ENCODE results near the gene RPS2. TPM values are rescaled to one million over a fixed set of nuclear protein-coding genes. Genes with fewer than 3 reads are reported as not detected.
"Not testable (repeated sequence)": the region's sequence is repeated elsewhere in the genome, so short reads cannot be mapped to it uniquely, and the experiment has no call there.

The RPS2 gene
- total RNA-seq, 2 experiments from 2014 or later = 7,042 to 7,057 TPM

DNA sequence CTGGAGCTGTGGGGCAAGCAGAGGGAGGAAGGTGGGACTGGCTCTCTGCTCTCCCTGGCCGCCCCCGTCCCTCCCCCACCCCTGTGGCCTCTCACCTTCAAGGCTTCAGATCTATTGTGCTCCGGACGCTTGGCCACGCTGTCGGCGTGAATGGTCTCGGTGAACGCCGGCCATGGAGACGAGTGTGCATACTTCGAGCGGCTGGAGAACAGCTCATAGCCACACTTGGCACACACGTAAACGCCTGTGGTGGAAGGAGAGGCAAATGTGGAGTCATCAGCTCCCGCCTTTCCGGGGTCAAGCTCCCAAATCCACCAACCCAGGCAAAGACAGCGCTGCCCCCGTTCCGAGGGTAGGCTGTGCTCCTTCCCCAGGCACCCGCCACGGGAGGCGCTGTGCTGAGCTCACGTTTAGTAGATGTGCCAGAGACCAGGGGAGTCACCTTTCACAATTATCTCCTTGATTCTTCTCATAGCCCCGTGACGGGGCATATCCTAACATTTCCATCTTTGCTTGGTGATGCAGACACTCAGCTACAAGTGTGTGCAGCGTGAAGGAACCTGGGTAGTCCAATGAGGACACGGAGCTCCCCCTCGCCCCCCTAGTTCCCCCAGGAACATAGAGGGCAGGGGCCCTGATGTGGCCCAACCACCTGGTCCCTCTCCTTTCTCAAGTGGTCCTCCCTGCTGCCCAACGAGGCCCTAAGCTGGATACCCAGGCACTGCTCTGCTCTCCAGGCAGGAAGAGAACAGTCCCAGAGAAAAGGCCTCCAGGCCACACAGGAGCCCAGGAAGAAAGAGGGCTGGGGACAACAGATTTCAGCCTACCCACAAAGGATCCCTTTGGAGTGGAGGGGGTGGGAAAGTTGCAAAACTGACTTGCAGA is 23.2 kb downstream of the RPS2 start:
- Mint-ChIP-seq H3K36me3 (ENCODE audit: low read depth) (peaks cover 4% of the 10 kb centered on the region), H3K4me1 (ENCODE audit: low read depth) (peaks cover 26% of the 10 kb centered on the region), H3K27me3 (ENCODE audit: low read depth) (no peaks in the 10 kb centered on the region), H3K9me3 (no peaks in the 10 kb centered on the region), H3K4me3 (peak overlapping the region; percentile 82), H3K27ac (no peak overlapping the region)
- no peak for DNase-seq
- intact Hi-C loops (cut with micrococcal nuclease) = loop anchor here (5.0 kb wide), 3 partner anchors 84 to 329 kb away; partner anchors contain the start of genes CRAMP1, EME2, IFT140 and MRPS34
- CTCF ChIA-PET = interaction anchor here (0.7 to 1.2 kb wide), 4 partner anchors 11 to 169 kb away, joined by 3 to 5 read pairs (median 4); partner anchors contain the start of genes EME2 and MRPS34

DNA sequence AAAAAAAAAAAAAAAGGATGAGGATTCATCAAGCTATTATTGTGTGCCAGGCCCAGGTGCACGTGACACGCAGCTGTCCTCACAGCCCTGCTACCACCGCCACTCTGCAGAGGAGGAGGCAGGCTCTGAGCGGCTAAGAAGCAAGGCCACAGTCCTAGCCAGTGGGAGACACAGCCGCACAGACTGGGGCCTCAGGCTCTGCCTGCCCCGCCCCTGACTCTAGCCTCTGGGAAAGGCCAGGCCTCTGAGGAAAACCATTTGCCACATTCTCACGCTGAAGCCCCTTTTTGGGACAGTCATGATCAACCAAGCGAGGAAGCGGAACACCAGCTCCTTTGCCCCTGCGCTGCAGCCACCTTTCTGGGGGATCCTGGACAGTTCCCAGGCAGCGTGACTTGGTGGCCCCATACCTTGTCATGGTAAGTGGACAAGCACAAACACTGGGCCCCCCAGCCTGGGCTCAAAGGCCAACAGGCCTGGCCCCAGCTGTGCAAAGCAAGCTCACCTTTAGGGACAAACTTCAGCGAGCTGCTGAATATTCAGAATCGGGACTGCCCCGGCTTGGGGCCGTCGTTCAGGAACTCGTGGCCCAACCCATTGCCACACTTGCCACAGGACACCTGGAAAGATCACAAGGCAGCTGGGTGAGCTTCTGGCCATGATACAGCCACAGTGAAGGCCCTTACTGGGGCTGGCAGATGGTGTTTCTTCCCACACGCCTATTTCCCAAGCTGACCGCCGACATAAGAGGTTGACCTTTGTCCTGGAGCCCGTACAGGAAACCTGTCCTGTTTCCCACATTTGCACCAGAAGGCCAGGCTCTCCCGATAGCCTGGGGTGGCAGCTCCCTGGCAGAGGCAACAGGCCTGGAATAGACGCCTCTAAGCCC is 24.1 kb downstream of the RPS2 start:
- DNase-seq = no peak
- Mint-ChIP-seq H3K9me3 (no peaks in the 10 kb centered on the region), H3K27me3 (ENCODE audit: low read depth) (no peaks in the 10 kb centered on the region), H3K36me3 (ENCODE audit: low read depth) (peaks cover 4% of the 10 kb centered on the region), H3K4me3 (no peak overlapping the region), H3K4me1 (ENCODE audit: low read depth) (peaks cover 25% of the 10 kb centered on the region), H3K27ac (no peak overlapping the region)
- intact Hi-C loops (cut with micrococcal nuclease) = loop anchor here (5.0 kb wide), 3 partner anchors 83 to 328 kb away; partner anchors contain the start of genes CRAMP1, EME2, IFT140 and MRPS34
- CTCF ChIA-PET = interaction anchor here (0.6 to 1.2 kb wide), 5 partner anchors 10 to 168 kb away, joined by 3 to 5 read pairs (median 4); partner anchors contain the start of genes EME2 and MRPS34

DNA sequence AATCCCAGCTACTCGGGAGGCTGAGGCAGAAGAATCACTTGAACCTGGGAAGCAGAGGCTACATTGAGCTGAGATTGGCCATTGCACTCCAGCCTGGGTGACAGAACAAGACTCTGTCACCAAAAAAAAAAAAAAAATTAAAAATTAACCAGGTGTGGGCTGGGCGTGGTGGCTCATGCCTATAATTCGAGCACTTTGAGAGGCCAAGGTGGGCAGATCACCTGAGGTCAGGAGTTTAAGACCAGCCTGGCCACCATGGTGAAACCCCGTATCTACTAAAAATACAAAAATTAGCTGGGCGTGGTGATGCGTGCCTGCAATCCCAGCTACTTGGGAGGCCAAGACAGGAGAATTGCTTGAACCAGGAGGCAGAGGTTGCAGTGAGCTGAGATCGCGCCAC is 24.8 kb downstream of the RPS2 start:
- not testable (repeated sequence) for H3K4me3 Mint-ChIP-seq; H3K9me3 Mint-ChIP-seq; H3K27me3 Mint-ChIP-seq (ENCODE audit: low read depth); H3K36me3 Mint-ChIP-seq (ENCODE audit: low read depth); H3K27ac Mint-ChIP-seq; DNase-seq
- CTCF ChIA-PET = interaction anchor here (0.6 to 1.0 kb wide), 2 partner anchors 77 to 83 kb away, joined by 3 to 5 read pairs; no protein-coding TSS in a partner anchor
- intact Hi-C loops (cut with micrococcal nuclease) = loop anchor here (5.0 kb wide), 3 partner anchors 83 to 328 kb away; partner anchors contain the start of genes CRAMP1, EME2, IFT140 and MRPS34
- H3K4me1 Mint-ChIP-seq (ENCODE audit: low read depth) = peaks cover 25% of the 10 kb centered on the region

DNA sequence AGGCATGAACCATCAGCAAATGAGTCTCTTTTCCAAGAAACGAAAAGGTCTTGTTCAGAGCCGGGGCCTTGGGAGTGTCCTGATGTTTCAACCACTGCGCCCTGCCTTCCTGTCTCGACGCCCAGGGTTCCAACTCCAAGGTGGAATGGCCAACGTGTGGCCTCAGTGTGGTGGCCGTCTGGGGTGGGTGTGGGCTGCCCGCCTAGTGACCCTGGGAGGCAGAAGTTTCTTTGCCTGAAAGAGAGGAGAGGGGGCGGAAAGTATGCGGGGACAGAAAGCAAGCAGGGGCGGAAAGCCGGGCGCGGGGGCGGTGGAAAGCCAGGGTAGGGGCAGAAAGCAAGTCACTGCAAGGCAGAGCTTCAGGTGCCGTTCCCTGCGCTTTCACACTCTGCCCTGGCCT is 25.7 kb downstream of the RPS2 start:
- DNase-seq = no peak
- Mint-ChIP-seq H3K4me1 (ENCODE audit: low read depth) (peaks cover 17% of the 10 kb centered on the region), H3K9me3 (no peaks in the 10 kb centered on the region), H3K36me3 (ENCODE audit: low read depth) (peaks cover 4% of the 10 kb centered on the region), H3K27ac (no peak overlapping the region), H3K27me3 (ENCODE audit: low read depth) (no peaks in the 10 kb centered on the region), H3K4me3 (no peak overlapping the region)
- CTCF ChIA-PET = no interaction called here
- intact Hi-C loops (cut with micrococcal nuclease) = no loop called here

DNA sequence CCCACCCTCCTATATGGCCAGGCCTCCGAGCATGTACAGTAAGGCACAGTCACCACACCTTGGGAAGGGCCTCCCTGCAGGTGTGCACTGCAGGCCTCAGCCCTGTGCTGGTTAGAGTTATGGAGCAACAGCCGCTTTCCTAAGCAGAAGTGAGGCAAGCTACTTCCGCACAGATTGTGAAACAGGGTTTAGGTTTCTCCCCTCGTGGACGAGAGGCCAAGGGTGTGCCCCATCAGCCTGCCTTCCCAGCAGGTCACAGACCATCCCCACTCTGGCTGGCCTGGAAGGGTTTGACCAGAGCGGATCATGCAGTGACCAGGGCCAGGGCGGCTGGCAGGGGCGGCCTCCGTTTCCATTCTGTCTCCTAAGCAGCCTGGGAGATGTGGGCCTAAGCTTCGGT is 26.3 kb downstream of the RPS2 start:
- Mint-ChIP-seq H3K27ac (no peak overlapping the region), H3K4me3 (no peak overlapping the region), H3K36me3 (ENCODE audit: low read depth) (peaks cover 4% of the 10 kb centered on the region), H3K27me3 (ENCODE audit: low read depth) (no peaks in the 10 kb centered on the region), H3K4me1 (ENCODE audit: low read depth) (peaks cover 13% of the 10 kb centered on the region), H3K9me3 (no peaks in the 10 kb centered on the region)
- CTCF ChIA-PET = no interaction called here
- DNase-seq = no peak
- intact Hi-C loops (cut with micrococcal nuclease) = no loop called here

DNA sequence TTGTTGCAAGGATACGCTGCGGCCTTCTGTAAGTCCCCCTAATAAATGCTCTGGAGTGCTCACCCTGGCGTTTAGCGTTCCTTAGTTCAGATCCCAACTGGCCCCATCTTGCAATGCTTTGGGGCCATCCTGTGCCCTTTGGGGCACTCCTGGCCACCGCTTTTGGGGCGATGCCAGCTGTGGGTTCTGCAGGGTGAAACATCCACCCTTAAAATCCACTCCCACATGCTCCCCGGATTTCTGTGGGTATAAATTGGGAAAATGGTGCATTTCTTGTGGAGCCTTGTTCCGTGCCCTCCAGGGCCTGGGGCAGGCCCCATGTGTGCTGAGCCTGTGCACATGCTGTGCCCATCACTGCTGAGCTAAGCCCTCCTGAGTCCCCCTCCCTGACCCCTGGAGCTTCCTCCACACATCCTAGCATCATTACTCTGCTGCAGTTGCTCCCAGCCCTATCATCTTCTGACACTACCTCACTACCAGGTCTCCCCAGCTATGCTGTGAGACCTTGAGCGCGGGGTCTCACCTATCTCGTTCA is 27.6 kb downstream of the RPS2 start:
- no peak overlapping the region for H3K4me3 Mint-ChIP-seq
- no peak overlapping the region for H3K27ac Mint-ChIP-seq
- peaks cover 4% of the 10 kb centered on the region for H3K36me3 Mint-ChIP-seq (ENCODE audit: low read depth)
- H3K9me3 Mint-ChIP-seq = no peaks in the 10 kb centered on the region
- CTCF ChIA-PET = interaction anchor here (1.1 kb wide), 1 partner anchor 9 kb away, joined by 6 read pairs; no protein-coding TSS in a partner anchor
- intact Hi-C loops (cut with micrococcal nuclease) = no loop called here
- DNase-seq = no peak
- peaks cover 8% of the 10 kb centered on the region for H3K4me1 Mint-ChIP-seq (ENCODE audit: low read depth)
- no peaks in the 10 kb centered on the region for H3K27me3 Mint-ChIP-seq (ENCODE audit: low read depth)

DNA sequence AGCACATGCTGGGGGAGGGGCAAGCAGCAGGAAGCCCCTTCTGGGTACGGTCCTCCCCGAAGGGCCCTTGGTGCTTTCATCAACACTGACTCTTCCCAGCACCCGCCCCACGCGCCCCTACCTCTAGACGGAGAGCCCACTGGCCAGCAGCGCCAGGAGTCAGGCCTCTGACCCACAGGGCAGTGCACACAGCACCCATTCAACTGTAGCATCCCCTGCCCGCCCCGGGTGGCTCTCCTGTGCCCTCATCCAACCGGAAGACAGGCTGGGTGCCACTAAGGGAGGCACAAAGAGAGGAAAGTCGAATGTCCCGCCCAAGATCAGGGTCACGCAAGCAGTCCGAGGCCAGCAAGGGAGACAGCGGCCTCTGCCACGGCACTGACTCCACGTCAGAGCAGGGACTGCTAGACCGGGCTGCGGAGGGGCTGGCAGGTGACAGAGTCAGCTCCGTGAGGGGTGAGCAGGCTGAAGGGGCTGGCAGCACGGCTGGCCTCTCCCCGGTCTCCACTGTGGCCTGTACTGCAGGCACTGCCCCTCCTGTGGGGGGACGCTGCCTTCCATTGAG is 31.4 kb downstream of the RPS2 start:
- Mint-ChIP-seq H3K4me1 (ENCODE audit: low read depth) (no peaks in the 10 kb centered on the region), H3K27ac (no peak overlapping the region), H3K27me3 (ENCODE audit: low read depth) (no peaks in the 10 kb centered on the region), H3K4me3 (no peak overlapping the region), H3K36me3 (ENCODE audit: low read depth) (no peaks in the 10 kb centered on the region), H3K9me3 (no peaks in the 10 kb centered on the region)
- DNase-seq = no peak
- CTCF ChIA-PET = no interaction called here
- intact Hi-C loops (cut with micrococcal nuclease) = no loop called here

DNA sequence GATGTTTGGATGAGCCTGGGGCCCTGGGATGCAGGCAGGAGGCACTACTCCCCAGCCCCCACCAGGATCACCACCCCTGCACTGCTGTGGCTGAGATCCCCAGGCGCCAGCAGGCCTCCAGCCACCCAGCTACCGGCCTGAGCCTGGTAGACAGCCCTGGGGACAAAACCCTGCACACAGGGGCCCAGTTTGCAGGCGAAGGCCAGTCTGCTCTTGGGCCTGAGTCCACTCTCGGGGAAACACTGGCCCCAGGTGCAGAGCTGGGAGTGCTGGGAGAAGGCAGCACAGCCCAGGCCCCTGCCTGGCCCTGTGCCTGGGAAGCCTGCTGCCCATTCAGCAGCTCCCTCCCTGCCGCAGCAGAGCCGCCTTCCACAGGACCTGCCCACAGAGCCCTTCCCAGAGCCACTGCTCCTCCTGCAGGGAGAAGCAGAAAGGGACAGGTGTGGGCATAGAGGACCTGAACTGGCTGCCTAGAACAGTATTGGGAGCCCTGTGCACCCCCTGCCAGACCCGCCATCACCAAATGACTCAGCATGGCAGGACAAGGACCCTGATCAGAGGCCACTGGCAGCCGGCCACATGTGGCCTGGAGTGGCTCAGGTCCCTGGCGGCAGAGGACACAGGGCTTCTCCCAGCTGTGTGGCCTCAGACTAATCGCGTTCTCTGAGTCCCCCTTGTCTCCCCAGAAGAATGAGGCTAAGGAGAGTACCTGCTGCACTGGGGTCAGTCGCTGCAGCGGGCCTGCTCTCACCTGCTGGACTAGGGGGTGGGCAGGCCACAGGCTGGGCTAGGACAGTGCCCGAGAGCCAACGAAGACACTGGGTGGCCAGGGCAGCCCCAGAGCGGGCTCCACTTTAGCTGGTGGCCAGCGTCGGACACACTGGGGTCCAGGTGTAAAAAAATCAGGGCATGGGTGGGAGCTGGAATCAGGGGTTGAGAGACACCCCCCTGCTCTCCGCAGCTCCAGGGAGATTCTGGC is 32.3 kb downstream of the RPS2 start:
- CTCF ChIA-PET = no interaction called here
- Mint-ChIP-seq H3K36me3 (ENCODE audit: low read depth) (no peaks in the 10 kb centered on the region), H3K27ac (no peak overlapping the region), H3K4me1 (ENCODE audit: low read depth) (no peaks in the 10 kb centered on the region), H3K9me3 (no peaks in the 10 kb centered on the region), H3K27me3 (ENCODE audit: low read depth) (no peaks in the 10 kb centered on the region), H3K4me3 (no peak overlapping the region)
- intact Hi-C loops (cut with micrococcal nuclease) = no loop called here
- DNase-seq = no peak

DNA sequence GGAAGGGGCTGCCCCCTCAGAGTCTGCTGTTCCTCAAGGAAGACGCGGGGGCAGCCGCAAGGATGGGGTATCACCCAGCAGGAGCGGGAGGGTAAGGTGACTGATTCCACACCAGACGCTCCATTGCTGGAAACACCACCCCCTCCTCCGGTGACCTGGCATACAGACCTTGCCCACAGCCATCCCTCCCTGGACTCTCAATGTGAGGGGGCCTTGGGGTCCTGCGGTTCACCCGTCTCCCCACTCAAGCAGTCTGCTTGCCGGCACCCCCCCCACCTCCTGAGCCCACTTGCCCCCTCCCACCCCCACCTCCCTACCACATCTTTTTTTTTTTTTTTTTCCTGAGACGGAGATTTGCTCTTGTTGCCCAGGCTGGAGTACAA is 34.3 kb downstream of the RPS2 start:
- CTCF ChIA-PET = interaction anchor here (0.6 to 2.3 kb wide), 6 partner anchors 11 to 119 kb away, joined by 3 to 14 read pairs (median 6); no protein-coding TSS in a partner anchor
- intact Hi-C loops (cut with micrococcal nuclease) = no loop called here
- Mint-ChIP-seq H3K27me3 (ENCODE audit: low read depth) (no peaks in the 10 kb centered on the region), H3K4me3 (no peak overlapping the region), H3K36me3 (ENCODE audit: low read depth) (no peaks in the 10 kb centered on the region), H3K9me3 (no peaks in the 10 kb centered on the region), H3K4me1 (ENCODE audit: low read depth) (no peaks in the 10 kb centered on the region), H3K27ac (no peak overlapping the region)
- DNase-seq = no peak

DNA sequence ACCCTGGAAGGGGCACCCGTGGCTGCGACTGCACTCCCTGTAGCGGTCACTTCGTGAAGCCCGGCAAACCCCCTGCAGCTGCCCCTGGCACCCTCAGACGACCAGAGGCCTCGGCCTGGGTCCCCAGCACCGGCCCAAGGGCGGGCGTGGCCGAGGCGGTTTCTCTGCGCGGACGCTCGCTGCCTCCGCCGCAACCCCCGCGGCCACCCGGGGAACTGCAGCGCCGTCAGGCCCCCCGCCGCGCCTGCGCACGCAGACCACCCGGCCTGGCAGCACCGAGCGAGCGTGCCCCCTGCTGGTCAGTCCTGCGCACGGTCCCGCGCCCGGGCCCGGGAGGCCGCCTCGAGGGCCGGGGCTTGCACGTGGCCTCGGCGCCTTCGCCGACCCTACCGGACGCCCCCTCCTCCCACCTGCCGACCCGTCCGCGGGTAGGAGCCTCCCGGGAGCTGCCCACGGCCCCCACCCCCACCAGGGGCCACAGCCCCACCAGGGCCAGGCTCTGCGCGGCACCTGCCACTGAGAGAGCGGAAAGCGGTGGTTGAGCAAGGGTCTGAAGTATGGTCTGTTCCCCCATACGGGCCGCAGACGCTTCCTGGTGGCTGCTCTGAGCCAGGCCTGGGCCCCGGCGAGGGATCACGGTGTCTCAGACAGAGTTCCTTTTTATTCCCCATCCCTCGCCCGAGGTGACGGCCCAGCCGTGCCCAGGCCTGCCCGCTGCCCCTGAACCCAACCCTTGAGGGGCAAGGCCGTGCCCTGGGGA is 34.9 kb downstream of the RPS2 start:
- peak; percentile 91 for DNase-seq
- no peaks in the 10 kb centered on the region for H3K9me3 Mint-ChIP-seq
- CTCF ChIA-PET = interaction anchor here (0.6 to 2.3 kb wide), 13 partner anchors 12 to 147 kb away, joined by 3 to 14 read pairs (median 5); partner anchors contain the start of genes NUBP2 and SPSB3
- intact Hi-C loops (cut with micrococcal nuclease) = loop anchor here (1.0 kb wide), 3 partner anchors 66 to 156 kb away; partner anchors contain the start of gene MRPS34
- H3K4me3 Mint-ChIP-seq = peak overlapping the region; percentile 61
- H3K27me3 Mint-ChIP-seq (ENCODE audit: low read depth) = no peaks in the 10 kb centered on the region
- no peaks in the 10 kb centered on the region for H3K36me3 Mint-ChIP-seq (ENCODE audit: low read depth)
- H3K27ac Mint-ChIP-seq = no peak overlapping the region
- no peaks in the 10 kb centered on the region for H3K4me1 Mint-ChIP-seq (ENCODE audit: low read depth)
